ACHN (cell line): Measurements from ENCODE around the gene TCEANC2.
"Not testable (repeated sequence)": the region's sequence is repeated elsewhere in the genome, so short reads cannot be mapped to it uniquely, and the experiment has no call there.

Experiments
- DNase-seq: peaks from one replicate; pipeline ENCODE4 v3.0.0-alpha.2; 2015
- in situ Hi-C: cut with HindIII; loops from 2 replicates; pipeline ENCODE4 v1.10.0; 2017; ENCODE audit warnings: low sequenced_read_pairs, low pct_ligation_motif_present, low pct_unique_long_range_greater_than_20kb

Gene TCEANC2

DNA sequence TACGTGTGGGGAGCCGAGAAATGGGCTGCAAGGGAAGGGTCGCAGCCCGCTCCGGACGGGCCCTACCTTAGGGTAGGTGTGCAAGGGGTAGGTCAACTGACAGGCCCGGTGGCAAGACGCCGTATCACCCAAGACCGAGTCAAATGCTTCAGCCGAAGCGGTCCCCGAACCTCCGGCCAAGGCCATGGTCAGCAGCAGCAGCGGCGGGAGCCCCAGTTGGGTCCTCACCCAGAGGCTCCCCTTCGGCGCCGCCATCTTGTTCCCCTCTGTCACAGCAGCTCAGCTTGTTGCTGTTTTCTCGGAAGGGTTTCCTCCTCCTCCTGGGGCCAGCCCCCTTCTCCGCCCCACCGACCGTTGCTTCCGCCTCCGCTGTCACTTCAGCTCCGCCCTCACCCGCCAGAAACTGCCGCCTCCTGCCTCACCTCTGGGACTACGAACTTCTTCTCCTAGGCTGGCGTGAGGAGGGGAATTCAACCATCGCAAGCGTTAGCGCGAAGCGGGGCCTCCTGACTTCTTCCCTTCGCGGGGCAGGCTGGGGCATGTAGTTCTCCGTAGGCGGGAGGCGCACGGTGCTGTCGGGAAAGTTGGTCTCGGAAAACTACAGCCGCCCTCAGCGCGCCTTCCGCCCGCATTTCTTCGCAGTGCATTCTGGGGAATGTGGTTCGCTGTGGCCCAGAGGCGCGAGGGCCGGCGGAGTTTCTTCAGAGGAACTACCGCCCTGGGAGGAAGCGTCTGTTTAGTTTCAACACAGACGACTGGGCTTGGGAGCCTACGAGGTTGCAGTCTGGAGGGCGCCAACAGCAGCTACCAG lies at the start of gene TCEANC2, which contains the start of gene TMEM59:
TSS of gene TCEANC2 (plus strand) at position 675 of the 811 bp plus-strand sequence. CDS start 815 bp downstream, outside the sequence.
TSS of gene TMEM59 (minus strand) at position 271 of the 811 bp plus-strand sequence. CDS start at position 255, 16 bp downstream.
- in situ Hi-C loops: no loop called here
- peak; percentile 98 for DNase-seq

GRCh38 chr1:54003750-54004480 lies 49.5 kb upstream of the TCEANC2 start:
- in situ Hi-C loops, DNase-seq: not testable (repeated sequence)

DNA sequence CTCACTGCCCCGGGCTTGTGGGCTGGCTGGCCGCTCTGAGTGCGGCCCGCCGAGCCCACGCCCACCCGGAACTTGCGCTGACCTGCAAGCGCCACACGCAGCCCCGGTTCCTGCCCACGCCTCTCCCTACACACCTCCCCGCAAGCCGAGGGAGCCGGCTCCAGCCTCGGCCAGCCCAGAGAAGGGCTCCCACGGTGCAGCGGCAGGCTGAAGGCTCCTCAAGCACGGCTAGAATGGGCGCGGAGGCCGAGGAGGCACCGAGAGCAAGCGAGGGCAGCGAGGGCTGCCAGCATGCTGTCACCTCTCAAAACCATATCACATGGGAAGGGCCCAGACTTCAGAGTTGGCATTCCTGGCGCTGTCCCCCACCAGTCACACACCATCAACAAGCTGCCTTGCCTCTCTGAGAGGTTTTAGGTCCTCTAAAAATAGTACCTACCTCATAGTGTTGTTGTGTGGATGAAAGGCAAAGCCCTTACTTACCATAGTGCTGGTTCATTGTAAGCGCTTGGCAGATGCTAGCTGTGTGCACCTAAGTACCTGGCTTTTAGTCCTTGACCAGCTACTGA lies 48.8 kb upstream of the TCEANC2 start:
- DNase-seq: no peak
- in situ Hi-C loops: no loop called here

DNA sequence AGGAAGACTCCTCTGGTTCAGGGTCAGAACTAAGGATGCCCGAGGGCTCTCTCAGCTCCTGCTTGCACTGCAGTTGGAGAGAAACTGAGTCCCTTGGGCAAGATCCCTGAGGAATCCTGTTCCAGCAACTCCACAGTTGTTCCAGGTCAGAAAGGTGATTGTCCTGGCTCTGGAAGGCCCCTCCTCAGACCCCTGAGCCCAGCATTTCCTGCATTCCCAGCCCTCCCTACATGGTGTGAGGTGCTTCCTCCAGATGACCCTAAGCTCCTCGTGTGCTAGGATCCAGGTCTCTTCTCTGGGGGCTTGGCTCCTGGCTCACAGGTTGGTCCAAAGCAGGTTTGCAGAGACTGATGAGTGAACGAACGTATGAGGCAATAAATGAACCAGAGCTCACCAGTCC lies 46.9 kb upstream of the TCEANC2 start:
- in situ Hi-C loops: no loop called here
- no peak for DNase-seq

DNA sequence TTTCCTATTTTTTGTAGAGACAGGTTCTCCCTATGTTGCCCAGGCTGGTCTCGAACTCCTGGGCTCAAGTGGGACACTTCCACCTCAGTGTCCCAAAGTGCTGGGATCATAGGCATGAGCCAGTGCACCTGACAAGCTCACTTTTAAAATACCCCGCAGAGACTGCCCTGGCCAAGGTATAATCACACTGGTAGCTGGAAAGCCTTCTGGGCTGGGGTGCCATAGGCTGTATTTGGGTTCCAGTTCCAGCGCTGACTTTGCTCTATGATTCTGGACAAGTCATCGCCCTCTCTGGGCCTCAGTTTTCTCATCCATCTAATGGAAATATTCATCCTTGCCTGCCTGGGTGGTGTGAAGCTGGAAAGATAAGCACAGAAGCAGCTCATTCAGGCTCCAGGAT lies 45.8 kb upstream of the TCEANC2 start:
- no peak for DNase-seq
- in situ Hi-C loops: no loop called here

GRCh38 chr1:54008876-54009275 lies 44.5 kb upstream of the TCEANC2 start:
- DNase-seq: no peak
- in situ Hi-C loops: no loop called here

DNA sequence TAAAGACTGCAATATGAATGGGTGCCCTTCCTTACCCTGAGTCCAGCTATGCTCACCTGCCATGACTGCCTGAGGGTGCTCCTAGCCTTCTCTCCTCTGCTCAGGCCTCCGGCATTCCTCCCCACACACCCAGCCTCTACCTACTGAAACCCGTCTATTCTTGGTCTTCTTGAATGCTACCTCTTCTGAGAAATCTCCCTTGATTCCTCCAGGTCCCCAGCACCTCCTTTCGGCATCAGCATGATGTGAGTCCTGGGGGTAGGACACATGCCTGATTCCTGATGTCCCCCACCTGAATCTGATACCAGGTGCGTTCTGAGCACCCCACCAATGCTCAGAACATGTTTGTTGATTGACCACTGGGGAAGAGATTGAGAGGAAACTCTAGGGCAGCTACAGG lies 44.0 kb upstream of the TCEANC2 start:
- in situ Hi-C loops: no loop called here
- no peak for DNase-seq

- DNase-seq: no peak
- in situ Hi-C loops: no loop called here
These were observed 42.8 kb upstream of the TCEANC2 start for GRCh38 chr1:54010415-54011117.

DNA sequence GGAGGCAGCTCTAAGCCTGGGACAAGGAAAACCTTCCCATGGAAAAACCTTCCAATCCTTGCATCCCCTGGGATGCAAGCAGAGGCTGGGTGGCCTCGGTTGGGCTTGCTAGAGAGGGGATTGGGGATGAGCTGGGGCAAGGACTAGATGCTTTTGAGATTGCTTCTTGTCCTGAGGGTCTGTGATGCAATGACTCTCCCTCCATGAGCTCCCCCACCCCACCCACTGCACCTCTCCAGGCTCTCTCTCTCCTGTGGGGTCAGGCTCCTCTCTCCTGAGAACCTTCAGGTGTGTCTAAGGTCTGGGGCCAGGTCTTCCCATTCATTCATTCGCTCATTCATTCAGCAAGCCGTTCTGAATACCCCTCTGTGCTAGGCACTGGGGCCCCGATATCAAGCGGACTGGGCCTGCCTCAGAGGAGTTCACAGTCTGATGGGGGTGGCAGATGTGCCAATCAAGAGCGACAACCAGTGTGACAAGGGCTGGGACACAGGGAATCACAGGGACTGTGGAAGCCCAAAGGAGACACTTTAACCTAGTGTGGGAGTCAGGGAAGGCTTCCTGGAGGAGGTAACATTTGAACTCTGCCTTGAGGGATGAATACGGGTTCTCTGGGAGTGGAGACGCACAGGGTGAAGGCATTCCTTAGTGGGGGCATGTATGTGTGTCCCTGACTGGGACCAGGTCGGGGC lies 41.9 kb upstream of the TCEANC2 start:
- in situ Hi-C loops: no loop called here
- DNase-seq: no peak

GRCh38 chr1:54012008-54012325 lies 41.4 kb upstream of the TCEANC2 start:
- DNase-seq: no peak
- in situ Hi-C loops: no loop called here

DNA sequence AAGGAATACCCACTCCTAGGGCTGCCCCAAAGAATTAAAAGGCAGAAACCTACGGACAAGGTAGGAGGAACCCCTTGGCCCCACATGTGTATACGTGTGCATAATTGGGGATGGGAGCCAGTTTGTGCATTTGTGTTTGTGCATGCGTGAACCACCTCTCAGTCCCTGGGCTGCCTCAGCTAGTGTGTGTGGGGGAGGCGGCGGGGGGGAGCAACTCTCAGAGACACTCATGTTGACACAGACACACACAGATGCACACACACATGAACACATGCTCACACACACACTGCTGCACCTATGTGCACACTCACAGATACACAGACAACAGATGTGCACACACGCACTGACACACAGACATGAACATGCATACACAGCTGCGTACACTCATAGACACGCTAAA lies 40.5 kb upstream of the TCEANC2 start:
- DNase-seq: no peak
- in situ Hi-C loops: no loop called here

GRCh38 chr1:54013393-54014008 lies 39.9 kb upstream of the TCEANC2 start:
- in situ Hi-C loops: no loop called here
- DNase-seq: no peak

- DNase-seq: no peak
- in situ Hi-C loops: no loop called here
These were observed 39.3 kb upstream of the TCEANC2 start for GRCh38 chr1:54014009-54014629.

- in situ Hi-C loops: no loop called here
These were observed 36.8 kb upstream of the TCEANC2 start for GRCh38 chr1:54016343-54017282.

GRCh38 chr1:54017979-54018378 lies 35.4 kb upstream of the TCEANC2 start, which contains the start of gene LDLRAD1:
TSS of gene LDLRAD1 (minus strand) at chr1:54018186. CDS start at chr1:54018112, 74 bp downstream.
- in situ Hi-C loops: no loop called here

More at GRCh38 chr1:54016343-54017282, 36.8 kb upstream of the TCEANC2 start:
- no peak for DNase-seq

GRCh38 chr1:54018635-54019034 lies 34.8 kb upstream of the TCEANC2 start:
- in situ Hi-C loops: no loop called here
- DNase-seq: no peak

More at GRCh38 chr1:54017979-54018378, 35.4 kb upstream of the TCEANC2 start, which contains the start of gene LDLRAD1:
- no peak for DNase-seq
